ENCODE results near the gene EPHB1.
"Not testable (repeated sequence)": the region's sequence is repeated elsewhere in the genome, so short reads cannot be mapped to it uniquely, and the experiment has no call there.

EPHB1 gene

DNA sequence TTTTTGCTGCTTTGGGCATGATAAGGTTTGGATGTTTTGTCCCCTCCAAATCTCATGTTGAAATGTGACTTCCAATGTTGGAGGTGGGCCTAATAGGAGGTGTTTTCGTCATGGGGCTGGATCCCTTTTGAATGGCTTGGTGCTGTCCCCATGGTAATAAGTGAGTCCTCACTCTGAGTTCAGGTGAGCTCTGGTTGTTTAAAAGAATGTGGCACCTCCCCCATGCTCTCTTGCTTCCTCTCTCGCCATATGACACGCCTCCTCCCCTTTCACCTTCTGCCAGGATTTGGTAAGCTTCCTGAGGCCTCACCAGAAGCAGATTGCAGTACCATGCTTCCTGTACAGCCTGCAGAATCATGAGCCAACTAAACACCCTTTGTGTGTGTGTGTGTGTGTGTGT is 255.5 kb downstream of the EPHB1 start:
- no peak for DNase-seq (ENCODE audit: low read depth)

DNA sequence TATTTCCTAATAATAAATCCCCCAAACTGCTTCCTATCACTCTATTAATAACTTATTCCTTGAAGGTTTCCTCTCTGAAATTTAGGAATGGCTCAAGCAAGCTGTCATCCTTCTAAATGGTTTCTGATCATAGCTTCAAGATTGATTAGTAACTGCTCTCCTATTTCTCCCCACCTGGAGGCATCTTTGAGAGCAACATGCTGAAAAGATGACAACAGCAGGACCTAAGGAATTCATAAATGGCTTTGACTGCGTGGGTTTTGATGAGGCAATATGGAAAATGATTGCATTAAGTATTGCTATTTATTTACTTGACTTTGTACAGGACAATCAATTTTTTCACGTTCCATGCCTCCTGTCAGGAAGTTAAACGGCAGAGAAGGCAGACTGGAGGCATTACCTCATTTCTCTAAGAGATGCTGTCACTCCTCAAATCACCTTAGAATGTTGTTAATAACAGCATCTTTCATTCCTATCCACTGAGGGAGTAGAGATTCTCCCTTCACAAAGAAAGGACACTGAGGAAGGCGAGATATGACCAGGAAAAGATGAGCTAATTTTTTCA is 256.4 kb downstream of the EPHB1 start:
- no peak for DNase-seq (ENCODE audit: low read depth)

DNA sequence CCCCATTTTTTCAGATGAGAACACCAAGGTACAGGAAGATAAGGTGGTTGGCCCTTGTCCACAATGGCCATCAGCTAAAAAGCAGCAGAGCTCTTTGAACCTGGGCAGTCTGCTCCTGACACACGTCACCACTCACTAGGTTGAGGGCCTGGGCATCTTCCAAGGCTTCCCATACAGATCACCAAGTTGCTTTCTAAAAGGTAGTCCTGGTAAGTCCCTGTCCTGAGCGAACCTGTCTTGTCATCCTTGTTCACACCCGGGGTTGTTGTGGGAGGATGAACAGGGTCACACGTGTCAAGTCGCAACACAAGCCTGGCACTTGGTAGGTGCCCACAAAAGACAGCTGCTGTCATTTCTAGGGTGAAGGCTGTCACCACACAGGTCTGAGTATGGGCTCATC is 260.4 kb downstream of the EPHB1 start:
- DNase-seq (ENCODE audit: low read depth) = no peak

DNA sequence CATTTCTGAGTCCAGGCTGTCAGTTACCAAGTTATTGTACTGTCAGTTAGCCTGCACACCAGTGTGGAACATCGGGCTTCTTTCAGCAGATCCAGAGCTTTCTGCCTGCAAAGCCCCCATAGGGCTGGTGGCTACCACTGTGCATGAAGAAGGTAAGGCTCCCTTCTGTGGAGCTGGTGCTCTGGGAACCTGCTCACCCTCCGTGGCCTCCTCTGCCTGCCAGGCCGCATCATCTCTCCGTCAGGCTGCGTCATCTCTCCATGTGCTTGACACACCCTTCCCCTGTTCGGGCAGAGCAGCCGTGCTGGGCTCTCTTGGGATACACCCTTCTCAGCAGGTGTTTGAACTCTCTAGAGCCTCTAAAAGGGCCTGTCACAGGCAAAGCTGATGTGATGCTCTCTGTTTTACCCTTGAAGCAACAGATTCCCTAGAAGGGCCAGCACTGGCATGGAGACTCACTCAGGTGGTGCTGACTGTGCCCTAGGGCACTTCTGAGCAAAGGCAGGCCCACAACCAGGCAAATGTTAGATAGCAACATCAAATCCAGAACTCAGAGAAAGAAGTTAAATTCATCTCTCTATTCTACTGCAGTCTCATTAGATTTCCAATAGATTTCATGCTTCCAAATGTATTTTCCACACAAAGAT is 261.1 kb downstream of the EPHB1 start:
- no peak for DNase-seq (ENCODE audit: low read depth)

DNA sequence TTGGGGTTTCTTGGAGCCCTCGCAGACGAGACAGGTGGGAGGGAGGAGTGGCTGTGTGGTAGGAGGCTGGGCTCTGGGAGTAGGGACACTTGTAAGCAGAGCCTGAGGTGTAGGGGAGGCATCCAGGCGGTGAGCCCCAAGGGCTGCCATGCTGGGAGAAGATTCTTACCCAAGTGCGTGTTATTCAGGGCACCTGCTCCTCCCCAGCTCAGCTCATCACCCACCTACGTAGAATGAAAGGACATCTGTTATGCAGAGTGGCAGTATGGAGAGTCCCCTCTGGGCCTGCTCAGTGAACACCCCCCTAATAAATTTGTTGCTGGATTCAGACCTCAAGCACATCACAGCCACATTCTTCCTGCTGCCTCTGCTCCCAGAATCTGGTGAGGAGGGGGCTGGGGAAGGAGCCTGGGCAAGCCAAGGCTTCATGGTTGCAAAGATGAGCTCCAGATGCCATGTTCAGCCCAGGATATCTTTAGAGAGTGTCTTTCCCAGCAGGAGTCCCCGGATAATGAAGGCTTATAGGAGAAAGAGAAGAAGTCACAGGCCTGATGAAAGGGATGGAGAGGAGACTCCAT is 261.8 kb downstream of the EPHB1 start:
- DNase-seq (ENCODE audit: low read depth) = no peak

DNA sequence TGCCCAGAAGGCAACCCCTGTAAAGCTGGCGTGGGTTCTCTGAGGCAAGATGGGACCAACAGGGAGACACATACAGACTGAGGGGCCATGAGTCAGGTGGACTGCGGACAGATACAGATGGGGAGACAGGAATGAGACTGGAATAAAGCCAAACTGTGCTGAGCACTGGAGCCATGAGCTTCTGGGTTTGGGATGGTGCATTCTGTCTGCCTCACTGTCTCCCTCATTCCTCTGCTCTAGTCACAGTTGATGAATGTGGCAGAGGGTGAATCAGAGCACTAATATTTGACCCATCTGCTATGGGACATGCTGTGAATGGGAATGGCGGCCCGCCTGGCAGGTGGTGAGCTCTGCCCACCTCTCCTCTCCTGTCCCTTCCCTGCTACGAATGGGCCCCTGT is 262.9 kb downstream of the EPHB1 start:
- DNase-seq (ENCODE audit: low read depth) = no peak

DNA sequence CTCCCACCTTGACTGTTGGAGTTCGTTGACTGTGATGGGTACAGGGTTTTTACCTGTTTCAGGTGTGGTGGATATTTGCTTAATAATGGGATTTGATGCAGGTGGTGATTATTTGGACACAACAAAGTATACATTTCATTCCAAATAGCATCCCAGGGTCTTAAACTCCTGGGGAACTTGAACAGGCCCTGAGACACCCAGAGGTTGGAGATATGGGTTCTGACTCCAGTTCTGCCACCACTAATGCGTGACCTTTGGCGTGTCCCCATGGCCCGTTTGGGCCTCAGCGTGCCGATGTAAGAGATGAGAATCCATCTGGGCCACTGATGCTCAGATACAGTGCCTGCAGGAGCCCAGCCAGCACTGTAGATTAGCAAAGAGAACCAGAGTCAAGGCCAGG is 264.5 kb downstream of the EPHB1 start:
- DNase-seq (ENCODE audit: low read depth) = no peak

DNA sequence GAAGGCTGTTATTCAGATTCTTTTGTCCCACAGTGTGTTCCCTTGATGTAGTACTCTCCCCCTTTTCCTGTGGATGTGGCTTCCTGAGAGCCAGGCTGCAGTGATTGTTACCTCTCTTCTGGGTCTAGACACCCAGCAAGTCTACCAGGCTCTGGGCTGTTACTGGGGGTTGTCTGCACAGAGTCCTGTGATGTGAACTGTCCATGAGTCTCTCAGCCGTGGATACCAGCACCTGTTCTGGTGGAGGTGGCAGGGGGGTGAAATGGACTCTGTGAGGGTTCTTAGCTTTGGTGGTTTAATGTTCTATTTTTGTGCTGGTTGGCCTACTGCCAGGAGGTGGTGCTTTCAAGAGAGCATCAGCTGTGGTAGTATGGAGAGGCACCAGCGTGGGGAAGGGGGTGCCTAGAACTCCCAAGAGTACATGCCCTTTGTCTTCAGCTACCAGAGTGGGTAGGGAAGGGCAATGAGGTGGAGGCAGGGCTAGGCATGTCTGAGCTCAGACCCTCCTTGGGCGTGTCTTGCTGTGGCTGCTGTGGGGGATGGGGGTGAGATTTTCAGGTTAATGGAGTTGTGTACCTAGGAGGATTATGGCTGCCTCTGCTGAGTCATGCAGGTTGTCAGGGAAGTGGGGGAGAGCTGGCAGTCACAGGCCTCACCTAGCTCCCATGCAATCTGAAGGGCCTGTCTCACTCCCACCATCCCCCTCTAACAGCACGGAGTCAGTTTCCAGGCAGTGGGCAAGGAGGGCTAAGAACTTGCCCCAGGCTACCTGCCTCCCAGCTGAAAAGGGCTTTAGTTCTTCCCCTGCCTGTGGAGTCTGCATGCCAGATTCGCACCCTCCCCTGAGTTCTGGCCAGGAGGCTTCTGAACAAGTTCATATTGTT is 272.0 kb downstream of the EPHB1 start:
- not testable (repeated sequence) for DNase-seq (ENCODE audit: low read depth)

DNA sequence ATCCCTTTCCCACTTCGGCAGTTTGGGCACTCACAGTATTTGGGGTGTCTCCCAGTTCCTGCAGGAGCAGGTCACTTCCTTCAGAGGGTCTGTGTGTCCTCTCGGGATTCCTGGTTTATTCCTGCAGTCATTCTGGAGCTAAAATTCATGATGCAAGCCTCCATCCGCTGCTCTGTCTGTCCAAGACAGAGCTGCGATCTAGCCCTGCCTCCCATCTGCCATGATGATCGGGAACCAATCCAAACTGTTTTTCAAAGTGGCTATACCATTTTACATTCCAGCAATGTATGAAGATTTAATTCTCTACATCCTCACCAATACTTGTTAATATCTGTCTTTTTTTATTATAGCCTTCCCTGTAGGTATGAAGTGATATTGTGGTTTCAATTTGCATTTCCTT is 273.0 kb downstream of the EPHB1 start:
- DNase-seq (ENCODE audit: low read depth) = no peak

DNA sequence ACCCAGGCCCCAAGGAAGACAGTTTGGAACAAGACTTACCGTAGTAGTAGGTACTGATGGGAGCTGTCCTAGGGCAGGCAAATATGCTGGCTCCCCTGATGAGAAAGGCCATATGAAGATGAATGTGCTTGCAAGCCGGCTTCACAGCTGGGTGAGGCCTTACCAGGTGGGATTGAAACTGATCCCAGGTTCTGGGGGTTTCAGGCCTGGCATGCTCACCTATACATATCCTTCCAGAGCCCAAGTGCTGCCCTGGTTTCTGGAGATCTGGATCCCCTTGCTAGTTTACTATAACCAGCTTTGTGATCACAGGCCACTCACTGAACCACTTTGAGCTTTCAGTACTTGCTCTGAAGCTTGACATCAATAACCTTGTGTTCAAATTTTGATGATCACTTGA is 274.3 kb downstream of the EPHB1 start:
- no peak for DNase-seq (ENCODE audit: low read depth)

DNA sequence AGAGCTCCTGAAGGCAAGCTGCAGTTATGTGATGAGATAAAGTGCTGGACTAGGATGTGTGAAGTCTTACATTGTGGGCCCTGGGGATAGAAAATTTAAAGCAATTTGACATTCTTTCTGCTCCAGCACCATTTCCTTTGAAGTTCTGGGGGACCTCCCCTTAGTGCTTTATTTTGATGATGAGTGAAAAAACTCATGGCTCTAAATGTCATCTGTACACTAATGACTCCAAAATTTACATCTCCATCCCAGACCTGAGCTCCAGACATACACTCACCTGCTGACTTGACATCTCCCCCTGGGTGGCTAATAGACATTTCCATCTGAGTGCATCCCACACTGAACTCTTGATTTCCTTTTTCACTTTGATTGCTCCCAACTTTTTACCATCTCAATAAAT is 276.4 kb downstream of the EPHB1 start:
- DNase-seq (ENCODE audit: low read depth) = no peak

DNA sequence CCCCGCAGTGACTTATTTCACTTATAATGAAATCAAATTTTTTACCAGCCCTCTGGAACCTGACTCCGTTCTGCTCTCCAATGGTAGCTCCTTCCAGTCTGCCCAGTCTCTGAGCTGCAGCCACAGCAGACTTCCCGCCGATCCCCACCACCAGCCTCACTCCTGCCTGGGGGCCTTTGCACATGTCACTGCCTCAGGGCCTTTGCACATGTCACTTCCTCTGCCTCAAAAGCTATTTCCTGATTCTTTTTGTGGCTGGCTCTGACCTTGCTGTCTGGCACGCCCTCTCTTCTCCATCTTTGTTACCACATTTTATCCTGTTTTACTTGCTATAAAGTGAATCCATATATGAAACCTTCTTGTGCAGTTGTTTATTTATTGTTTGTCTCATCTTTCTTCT is 277.4 kb downstream of the EPHB1 start:
- DNase-seq (ENCODE audit: low read depth) = no peak

DNA sequence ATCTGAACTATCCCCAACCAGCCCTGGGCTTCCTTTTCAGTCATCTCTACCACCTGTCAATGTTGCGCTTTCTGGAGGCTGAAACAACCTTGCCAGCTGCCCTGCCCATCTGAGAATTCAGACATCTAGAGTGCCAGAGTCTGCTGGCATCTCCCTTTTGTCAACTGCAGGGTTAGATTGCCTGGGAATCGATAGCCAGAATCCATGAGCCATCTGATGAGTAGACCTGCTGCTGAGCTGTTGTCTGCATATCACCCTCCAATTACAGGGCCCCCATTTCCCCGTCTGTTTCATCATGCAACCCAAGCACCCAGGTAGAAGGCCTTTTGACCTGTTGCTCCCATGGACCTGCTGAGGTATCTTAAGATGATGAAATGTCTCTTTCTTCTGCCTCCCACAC is 280.1 kb downstream of the EPHB1 start:
- DNase-seq (ENCODE audit: low read depth) = no peak

DNA sequence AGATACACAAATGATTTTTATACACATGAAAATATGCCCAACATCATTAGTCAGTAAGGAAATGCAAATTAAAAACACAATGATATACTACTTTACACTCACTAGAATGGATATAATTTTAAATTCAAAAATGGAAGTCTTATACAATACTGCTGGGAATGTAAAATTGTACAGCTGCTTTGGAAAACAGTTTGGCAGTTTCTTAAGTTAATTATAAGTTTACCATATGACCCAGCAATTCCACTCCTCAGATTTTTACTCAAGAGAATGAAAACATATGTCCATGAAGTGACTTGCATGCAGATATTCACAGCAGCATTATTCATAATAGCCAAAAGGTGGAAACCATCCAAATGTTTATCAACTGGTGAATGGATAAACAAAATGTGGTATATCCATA is 281.3 kb downstream of the EPHB1 start:
- DNase-seq (ENCODE audit: low read depth) = no peak

DNA sequence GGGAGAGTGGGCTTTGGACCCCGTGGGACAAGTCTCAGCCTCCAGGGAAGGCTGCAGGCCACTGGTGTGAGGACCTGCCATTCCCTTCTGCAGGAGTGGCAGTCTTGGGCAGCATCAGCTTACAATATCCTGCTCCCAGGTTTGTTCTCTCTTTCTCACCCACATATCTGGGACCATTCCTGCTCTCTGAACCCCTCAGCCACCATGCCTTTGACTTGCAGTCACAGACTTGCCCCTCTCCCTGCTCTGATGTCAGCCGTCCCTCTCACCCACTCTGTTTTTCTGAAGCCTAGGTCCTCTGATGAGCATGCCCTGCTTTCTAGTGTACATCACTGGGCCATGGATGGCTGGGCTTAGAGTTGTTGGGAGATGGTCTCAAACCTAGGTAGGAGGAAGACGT is 282.1 kb downstream of the EPHB1 start:
- DNase-seq (ENCODE audit: low read depth) = no peak

DNA sequence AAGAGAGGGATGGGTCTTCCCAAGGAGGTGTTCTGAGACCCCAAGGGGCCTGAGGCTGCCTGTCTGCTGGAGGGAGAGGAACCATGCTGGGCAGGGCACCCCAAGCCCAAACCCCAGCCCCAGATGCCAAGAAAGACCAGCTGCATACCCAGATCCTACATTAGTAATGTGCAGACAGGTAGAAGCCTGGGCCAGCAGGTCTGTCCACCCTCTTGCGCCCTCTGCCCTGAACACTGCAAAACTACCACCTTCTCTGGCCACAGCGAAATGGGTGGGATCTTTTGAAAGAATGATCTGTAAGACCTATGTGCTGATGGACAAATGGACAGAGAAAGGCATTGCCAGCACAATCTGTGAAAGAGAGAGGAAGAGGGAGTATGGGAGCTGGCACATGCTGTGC is 283.2 kb downstream of the EPHB1 start:
- no peak for DNase-seq (ENCODE audit: low read depth)

DNA sequence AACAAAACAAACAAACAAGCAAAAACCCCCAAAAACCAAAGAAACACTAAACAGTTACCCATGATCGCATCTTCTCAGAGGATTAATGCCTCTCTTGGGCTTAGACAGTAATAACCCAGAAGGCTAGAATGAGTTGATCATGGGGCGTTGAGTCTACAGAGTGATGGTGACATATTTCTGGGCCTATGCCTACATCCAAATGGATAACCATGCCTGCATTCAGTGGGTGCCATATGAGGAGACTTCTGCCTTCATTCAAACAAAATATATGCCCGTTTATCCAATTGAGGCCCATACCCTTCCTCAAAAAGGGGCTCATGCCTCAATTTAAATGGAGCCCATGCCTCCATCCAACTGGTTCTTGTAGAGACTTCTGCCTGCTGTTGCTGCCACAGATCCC is 284.0 kb downstream of the EPHB1 start:
- no peak for DNase-seq (ENCODE audit: low read depth)

DNA sequence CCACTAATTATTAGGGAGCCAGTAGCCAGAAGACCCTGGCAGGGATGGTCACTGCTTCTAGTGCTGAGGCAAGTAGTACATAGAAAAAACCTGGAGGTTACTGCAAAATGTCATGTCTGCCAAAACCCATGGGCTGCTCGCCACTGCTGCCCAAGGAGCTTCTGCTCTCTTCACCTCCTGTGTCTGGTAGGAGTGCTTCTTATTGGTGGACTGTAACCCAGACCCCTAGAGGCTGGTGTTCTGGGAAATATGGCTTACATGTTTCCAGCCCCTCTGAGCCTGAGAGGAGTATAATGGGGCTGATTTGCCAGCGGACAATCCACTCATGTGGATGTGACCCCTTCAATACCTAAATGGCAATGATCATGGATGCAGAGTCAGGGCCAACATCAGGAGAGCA is 286.4 kb downstream of the EPHB1 start:
- no peak for DNase-seq (ENCODE audit: low read depth)

DNA sequence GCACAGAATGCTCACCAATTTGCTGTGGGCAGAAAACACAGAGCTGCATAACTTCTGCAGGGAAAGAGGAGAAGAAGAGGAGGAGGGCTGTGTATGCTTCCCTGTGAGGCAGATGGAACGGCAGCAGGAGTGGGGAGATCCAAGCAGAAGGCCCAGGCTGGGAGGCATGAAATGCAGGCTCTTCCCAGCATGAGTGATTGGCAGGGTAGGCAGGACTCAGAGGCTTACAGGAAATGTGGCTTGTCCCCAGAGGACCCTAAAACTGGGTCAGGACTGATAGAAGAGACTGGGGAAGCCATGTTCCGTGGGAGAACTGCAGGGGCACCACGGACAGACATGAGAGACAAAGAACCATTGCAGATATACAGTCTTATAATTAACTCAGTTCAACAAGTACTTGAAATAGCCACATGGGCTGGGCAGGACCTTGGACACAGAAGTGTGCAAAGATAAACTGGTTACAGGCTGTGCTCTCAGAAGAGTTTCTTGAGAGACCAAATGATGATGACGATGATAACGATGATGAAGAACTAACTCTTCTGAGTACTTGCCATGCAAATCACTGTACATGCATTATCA is 286.9 kb downstream of the EPHB1 start:
- DNase-seq (ENCODE audit: low read depth) = no peak

DNA sequence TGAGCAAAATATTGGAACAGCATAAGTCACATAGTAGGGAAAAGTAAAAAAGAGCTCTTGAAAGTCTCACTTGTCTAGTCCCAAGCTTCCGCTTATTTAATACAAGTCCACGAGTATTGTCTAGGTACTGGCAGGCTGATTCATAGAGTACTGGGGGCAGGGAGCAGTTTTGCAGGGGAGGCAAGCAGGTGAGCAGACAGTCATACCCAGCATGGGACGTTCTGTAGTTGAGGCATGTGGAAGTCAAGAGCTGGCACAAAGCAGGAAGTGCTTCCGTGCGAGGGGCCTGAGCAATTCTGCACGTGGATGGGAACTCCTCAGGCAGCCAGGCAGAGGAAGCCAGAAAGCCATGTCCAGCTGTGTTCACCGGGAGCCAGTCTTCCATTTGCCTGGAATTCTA is 287.6 kb downstream of the EPHB1 start:
- DNase-seq (ENCODE audit: low read depth) = no peak

DNA sequence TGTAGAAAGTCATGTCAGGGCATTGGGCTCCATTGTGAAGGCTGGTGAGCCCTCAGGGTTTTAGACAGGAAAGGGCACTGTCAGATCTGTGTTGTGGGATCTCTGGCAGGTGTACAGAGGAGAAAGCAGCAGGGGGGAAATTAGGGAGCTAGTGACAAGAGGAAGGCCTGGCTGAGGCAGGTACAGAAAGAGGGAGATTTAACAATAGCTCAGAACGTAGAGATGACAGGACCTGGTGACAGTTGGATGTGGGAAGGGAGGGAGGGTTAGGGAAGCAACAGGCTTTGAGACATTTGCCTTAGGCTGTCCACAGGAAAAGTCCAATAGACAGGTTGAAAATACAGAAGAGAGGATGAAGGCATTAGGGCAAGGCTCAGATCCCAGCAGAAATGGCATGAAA is 288.1 kb downstream of the EPHB1 start:
- no peak for DNase-seq (ENCODE audit: low read depth)

DNA sequence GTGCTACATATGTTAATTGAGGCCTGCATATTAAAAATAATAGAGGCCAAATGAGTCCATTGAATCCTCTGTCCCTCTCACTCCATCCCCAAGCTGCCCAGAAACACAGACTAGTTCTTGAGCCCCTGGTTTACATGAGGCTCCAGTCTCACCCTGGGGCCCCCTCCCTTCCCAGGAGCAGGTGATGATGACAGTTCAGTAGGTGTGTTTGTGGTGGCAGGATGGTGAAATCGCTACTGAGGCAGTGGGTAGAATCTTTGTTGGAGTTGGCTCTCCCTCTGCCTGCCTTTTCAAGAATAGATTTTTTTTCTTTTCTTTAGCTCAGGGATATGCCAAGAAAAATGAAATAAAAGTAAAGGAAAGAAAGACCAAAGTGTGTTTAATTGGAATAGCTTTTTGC is 288.7 kb downstream of the EPHB1 start:
- no peak for DNase-seq (ENCODE audit: low read depth)

DNA sequence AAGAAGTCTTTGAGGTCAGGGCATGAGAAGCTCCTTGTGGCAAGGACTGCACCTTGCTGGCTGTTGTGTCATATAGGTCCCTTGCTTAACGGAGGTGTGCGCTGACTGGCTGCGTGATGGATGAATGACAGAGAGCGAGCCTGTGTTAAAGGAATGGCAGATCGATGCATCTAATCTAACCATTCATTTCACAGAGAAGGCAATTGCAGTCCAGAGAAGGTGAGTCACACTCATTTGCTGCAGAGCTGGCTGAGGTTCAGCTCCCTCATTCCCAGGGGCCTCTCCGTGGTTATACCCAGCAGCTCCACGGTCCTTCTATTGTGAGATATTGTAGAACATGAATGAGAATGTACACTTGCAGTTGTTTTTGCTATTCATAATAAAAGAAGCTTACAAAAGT is 289.3 kb downstream of the EPHB1 start:
- no peak for DNase-seq (ENCODE audit: low read depth)

Data from activated T-cell treated with anti-CD3 and anti-CD28 coated beads for 24 hours (primary cell).